ENCODE results near the gene SPATA46.

- TF ChIP-seq CTCF (IDR thresholded peaks at IDR 0.05) (no peak), EP300 (IDR thresholded peaks at IDR 0.05; ENCODE audit: low read depth) (no peak), POLR2A (IDR thresholded peaks at IDR 0.05) (no peak), POLR2AphosphoS5 (IDR thresholded peaks at IDR 0.05) (no peak)
Measured at GRCh38 chr1:162412002-162412401, 35.3 kb upstream of the SPATA46 start, which contains the start of gene SH2D1B.
